NCI-H524 treated with DMSO at 0.1 percent for 48 hours (cell line): ENCODE data around the gene PTPRA.
"Not testable (repeated sequence)": the region's sequence is repeated elsewhere in the genome, so short reads cannot be mapped to it uniquely, and the experiment has no call there.

Source experiments
- DNase-seq: peaks from one replicate; lab custom pipeline; 2025; lab: John Stamatoyannopoulos, UW

Gene PTPRA

DNA sequence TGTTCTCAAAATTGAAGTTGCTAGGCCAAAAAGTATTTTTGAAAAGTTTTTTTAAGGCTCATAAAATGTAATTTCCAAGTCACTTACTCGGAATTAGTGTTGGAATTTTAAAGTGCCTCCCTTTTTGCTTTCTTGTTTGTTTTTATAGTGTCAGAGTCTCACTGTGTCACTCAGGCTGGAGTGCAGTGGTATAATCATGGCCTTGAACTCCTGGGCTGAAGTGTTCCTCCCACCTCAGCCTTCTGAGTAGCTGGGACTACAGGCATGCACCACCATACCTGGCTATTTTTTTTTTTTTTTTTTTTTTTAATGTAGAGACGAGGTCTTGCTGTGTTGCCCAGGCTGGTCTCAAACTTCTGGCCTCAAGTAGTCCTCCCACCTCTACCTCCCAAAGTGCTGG, 130.1 kb downstream of the PTPRA start:
- no peak for DNase-seq

DNA sequence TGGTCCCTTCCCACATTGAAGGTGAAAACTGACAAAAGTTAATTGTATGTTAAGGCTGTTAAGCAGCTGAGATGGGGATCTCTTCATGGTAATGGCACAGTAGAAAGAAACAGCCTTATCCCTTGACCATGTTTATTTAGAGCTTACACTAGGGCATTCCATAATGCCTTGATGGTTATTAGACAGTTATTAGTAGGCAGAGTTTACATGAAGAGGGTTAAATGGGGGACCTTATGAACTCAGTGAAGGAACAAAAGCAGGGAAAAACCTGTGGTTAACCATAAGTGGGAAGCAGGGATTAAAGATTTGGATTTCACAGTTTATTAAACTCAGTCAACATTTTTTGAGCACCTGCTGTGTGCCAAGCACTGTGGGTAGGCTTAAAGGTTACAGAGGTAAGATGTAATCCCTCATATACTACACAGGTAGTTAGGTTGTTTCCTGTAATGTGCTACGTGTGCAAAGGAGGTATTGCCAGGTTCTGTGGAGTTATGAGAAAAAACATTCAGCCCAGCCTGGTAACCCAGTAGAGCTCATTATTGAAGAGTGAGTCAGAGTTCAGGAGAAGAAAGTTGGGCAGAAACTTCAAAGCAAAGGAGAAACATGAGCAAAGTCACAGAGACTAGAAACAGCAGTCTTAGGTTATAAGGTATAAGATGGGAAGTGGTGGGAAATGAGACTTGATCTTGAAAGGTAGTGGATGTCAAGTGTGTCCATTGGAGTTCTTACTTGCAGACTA, 137.9 kb downstream of the PTPRA start:
- DNase-seq, result no peak

DNA sequence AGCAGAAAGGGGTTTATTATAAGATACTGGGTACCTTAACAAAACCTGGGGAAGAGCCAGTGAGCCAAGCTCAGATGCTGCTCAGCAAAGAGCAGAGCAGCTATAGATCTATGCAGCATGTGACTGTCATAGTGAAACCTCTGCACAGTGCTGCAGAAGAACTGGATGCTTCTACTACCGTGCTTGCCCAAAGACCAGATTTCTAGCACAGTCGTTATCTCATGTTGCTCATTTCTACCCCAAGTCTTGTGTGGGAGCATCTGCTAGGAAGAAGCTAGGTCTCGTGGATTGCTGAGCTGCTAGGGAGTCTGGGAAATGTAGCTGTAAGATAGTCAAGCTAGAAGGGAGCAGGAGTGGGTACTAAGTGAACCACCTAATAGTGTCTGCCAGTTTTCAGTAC, 138.5 kb downstream of the PTPRA start:
- DNase-seq, result no peak

GRCh38 chr20:3013771-3014170, 140.5 kb downstream of the PTPRA start:
- no peak for DNase-seq

DNA sequence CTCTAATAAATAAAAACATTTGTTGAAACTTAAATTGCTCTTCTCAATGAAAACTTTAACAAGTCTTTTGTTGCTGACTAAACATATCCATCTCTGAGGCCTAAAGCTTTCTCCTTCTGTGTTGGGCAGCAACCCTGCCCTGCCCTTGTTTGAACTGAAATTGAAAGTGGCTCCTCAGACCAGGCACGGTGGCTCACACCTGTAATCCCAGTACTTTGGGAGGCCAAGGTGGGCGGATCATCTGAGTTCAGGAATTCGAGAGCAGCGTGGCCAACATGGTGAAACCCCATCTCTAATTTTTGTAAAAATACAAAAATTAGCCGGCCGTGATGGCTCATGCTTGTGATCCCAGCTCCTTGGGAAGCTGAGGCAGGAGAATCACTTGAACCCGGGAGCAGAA, 140.9 kb downstream of the PTPRA start:
- DNase-seq, result no peak

- no peak for DNase-seq
Observed at GRCh38 chr20:3014662-3015061, 141.4 kb downstream of the PTPRA start.

DNA sequence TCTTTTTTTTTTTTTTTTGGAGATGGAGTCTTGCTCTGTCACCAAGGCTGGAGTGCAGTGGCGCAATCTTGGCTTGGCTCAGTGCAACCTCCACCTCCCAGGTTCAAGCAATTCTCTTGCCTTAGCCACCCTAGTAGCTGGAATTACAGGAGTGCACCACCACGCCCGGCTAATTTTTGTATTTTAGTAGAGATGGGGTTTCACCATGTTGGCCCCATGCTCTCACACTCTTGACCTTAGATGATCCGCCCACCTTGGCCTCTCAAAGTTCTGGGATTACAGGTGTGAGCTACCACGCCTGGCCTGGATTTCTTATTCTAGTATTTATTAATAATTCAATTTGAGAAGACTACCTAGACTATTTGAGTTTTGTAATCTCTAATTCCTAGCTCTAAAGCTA, 142.0 kb downstream of the PTPRA start:
- DNase-seq, result not testable (repeated sequence)

GRCh38 chr20:3021327-3021726, 148.0 kb downstream of the PTPRA start:
- no peak for DNase-seq

DNA sequence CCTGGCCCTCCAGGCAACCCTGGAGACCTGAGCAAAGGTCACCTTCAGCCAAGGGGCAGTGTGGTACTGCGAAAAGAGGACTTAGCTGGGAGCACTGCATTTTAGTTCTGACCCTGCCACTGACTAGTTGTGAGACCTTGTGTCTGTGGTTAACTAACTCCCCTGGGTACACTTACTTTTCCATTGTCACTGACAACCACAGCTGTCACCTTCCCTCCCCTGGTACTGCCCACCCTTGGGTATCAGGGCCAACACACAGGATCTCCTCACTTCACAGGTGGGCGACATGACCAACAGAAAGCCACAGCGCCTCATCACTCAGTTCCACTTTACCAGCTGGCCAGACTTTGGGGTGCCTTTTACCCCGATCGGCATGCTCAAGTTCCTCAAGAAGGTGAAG, 148.5 kb downstream of the PTPRA start:
- no peak for DNase-seq

DNA sequence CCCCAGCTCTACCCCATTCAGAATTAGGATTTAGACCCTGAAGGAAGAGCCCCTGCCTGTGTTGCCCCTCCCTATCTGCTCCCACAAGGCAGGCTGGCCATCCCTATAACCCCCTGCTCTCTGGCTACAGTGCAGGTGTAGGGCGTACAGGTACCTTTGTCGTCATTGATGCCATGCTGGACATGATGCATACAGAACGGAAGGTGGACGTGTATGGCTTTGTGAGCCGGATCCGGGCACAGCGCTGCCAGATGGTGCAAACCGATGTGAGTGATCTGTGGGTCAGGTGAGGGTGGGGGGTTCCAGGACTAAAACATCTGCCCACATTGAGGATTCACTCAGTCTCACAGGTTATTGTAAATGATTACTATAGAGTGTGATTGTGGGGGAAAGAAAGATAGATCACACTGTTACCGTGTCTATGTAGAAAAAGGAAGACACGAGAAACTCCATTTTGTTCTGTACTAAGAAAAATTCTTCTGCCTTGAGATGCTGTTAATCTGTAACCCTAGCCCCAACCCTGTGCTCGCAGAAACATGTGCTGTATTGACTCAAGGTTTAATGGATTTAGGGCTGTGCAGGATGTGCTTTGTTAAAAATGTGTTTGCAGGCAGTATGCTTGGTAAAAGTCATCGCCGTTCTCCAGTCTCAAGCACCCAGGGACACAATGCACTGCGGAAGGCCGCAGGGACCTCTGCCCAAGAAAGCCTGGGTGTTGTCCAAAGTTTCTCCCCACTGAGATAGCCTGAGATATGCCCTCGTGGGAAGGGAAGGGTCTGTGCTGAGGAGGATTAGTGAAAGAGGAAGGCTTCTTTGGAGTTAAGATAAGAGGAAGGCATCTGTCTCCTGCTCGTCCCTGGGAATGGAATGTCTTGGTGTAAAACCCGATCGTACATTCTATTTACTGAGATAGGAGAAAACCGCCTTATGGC, 149.5 kb downstream of the PTPRA start:
- DNase-seq, result peak; percentile 74

GRCh38 chr20:3027987-3028386, 154.7 kb downstream of the PTPRA start:
- no peak for DNase-seq

DNA sequence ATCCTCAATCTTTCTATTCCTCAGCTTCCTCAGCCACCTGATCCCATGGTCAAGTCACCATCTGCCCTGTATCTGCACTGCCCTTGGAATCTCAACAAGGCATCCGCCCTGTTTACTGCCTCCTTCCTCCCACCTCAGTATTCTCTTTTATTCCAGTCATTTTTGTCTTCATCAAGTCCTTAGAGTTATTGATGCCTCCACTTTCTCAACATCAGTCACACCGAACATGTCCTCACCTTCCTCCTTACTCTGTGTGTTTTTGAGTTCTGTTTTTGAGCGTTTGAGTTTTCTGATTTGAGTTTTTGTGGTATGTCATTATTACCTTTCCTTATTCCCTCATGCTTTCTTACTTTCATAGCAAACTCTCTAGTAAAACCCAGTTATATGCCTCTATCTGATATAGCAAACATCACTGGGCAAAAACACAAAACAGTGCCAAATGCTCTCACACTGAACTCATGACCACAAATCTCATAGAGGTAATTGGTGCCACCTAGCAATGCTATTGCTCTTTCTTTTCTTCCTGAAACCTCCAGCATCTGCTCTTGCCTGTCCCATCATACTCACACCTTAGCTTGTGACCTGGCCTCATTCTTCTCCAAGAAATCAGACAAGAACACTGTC, 158.4 kb downstream of the PTPRA start:
- DNase-seq, result no peak

- no peak for DNase-seq
Observed at GRCh38 chr20:3032624-3033023, 159.3 kb downstream of the PTPRA start.

GRCh38 chr20:3037654-3038053, 164.4 kb downstream of the PTPRA start:
- no peak for DNase-seq

- no peak for DNase-seq
Observed at GRCh38 chr20:3038454-3038853, 165.2 kb downstream of the PTPRA start.

- DNase-seq, result no peak
Observed at GRCh38 chr20:3039426-3039825, 166.1 kb downstream of the PTPRA start.

- DNase-seq, result no peak
Observed at GRCh38 chr20:3040086-3040485, 166.8 kb downstream of the PTPRA start.

GRCh38 chr20:3041854-3042409, 168.7 kb downstream of the PTPRA start:
- no peak for DNase-seq

DNA sequence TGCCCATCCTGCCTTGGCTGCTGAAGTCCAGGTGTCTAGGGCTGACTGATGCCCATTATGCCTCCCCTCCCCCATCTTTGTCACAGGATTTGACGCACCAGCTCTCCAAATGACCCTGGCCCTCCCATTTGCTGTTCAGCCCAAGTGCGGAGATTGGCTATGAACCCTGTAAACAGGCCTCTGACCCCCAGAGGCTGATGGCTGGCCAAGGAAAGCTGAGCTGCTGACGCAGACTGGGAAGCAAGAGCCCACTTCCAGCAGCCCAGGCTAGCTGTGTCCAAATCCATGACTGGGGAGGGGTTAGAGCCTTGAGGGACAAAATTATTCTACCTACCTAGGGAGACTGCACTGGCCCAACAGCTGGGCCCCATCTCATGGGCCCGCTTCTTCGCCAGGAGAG, 169.3 kb downstream of the PTPRA start:
- DNase-seq, result no peak

DNA sequence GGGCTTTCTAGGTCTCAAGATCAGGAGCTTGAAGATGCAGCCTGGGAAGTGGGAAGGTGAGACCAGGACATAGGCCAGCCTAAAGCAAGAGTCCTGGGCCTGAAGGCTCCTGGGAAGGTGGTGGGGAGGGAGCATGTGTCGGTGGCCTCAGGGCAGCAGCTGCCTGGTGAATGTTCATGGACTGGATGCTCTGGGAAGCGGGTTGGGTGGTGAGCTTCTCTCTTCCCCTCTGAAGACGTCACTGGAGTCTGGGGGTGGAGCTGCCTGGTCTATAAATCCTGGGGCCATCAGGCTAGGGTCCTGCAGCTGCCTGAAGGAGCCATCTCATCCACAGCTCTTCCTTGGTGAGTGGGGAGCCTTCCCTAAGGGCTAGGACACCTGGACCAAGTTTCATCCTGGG, 170.0 kb downstream of the PTPRA start, which contains the start of gene GNRH2:
TSS of gene GNRH2 (plus strand) at position 301 of the 400 bp plus-strand sequence. CDS start 793 bp downstream, outside the sequence.
- no peak for DNase-seq

GRCh38 chr20:3044336-3044965, 171.2 kb downstream of the PTPRA start:
- no peak for DNase-seq
